GM10266 (cell line): ENCODE data around the gene TLR9.

ENCODE experiments used
- DNase-seq: peaks from one replicate; pipeline ENCODE4 v3.0.0; 2012; ENCODE audit errors: extremely low spot score
- CTCF ChIP-seq: IDR thresholded peaks from 2 replicates; pipeline ENCODE4 v1.5.1; 2012; ENCODE audit warnings: mild to moderate bottlenecking, low read depth; ENCODE audit not compliant: control insufficient read depth, insufficient read depth; ENCODE audit errors: missing control alignments

The TLR9 gene

GRCh38 chr3:52175416-52176179 is 49.8 kb downstream of the TLR9 start:
- no peak for DNase-seq
- TF ChIP-seq CTCF = no peak

- DNase-seq = no peak
- no peak for TF ChIP-seq CTCF
Measured at GRCh38 chr3:52174896-52175295, 50.5 kb downstream of the TLR9 start.

GRCh38 chr3:52173101-52173500 is 52.3 kb downstream of the TLR9 start:
- no peak for TF ChIP-seq CTCF
- no peak for DNase-seq

GRCh38 chr3:52172262-52172757 is 53.1 kb downstream of the TLR9 start:
- no peak for TF ChIP-seq CTCF

GRCh38 chr3:52171514-52172261 is 53.8 kb downstream of the TLR9 start:
- TF ChIP-seq CTCF = no peak

More at GRCh38 chr3:52172262-52172757, 53.1 kb downstream of the TLR9 start:
- no peak for DNase-seq

More at GRCh38 chr3:52171514-52172261, 53.8 kb downstream of the TLR9 start:
- no peak for DNase-seq
